PC-9 (cell line): Measurements from ENCODE around the gene WDR18. TPM values are rescaled to one million over a fixed set of nuclear protein-coding genes. Genes with fewer than 3 reads are reported as not detected.
A peak's percentile ranks its signal among the peaks of the same experiment; 100 is the strongest.

ENCODE experiments used
- BruUV-seq: library from RNA; stranded (reverse); fragments of 400-500 nt; replicated peaks from 2 replicates; lab custom pipeline; 2021; lab: Mats Ljungman, UMichigan
- CTCF ChIA-PET: fragments of 300-600 bp; sonication (Branson Sonifier 250); formaldehyde crosslinking; loops from one replicate; lab custom pipeline; 2022; ENCODE audit warnings: antibody characterized with exemption; lab: Charles Lee
- POLR2A ChIA-PET: fragments of 300-600 bp; sonication (Branson Sonifier 250); formaldehyde crosslinking; loops from one replicate; lab custom pipeline; 2022; ENCODE audit warnings: antibody characterized with exemption; ENCODE audit not compliant: unreplicated experiment; lab: Charles Lee
- DNase-seq, 2 experiments: peaks; one replicate each; pipeline versions ENCODE4 v3.0.0 to v3.0.0-alpha.2; 2015 to 2022; ENCODE audit warnings: mixed read lengths in 1 of 2
- H2AFZ ChIP-seq: fragments of 200-600 bp; sonication (generic); 2 replicates; pipeline ENCODE4 v1.8.1; 2017; ENCODE audit warnings: antibody characterized with exemption
- H3F3A ChIP-seq: fragments of 200-600 bp; sonication (generic); 2 replicates; pipeline ENCODE4 v1.8.1; 2017; ENCODE audit warnings: antibody characterized with exemption, mild to moderate bottlenecking, low read depth; ENCODE audit not compliant: insufficient read depth
- H3K27ac ChIP-seq: fragments of 200-600 bp; sonication (generic); 2 replicates; pipeline ENCODE4 v1.6.1; 2016; ENCODE audit warnings: mixed run types
- H3K27me3 ChIP-seq: fragments of 200-600 bp; sonication (generic); 2 replicates; pipeline ENCODE4 v1.6.1; 2016; ENCODE audit warnings: low read depth, mixed run types; ENCODE audit not compliant: insufficient read depth
- H3K36me3 ChIP-seq: fragments of 200-600 bp; sonication (generic); 2 replicates; pipeline ENCODE4 v1.6.1; 2016; ENCODE audit warnings: low read depth, mixed run types
- H3K4me1 ChIP-seq: fragments of 200-600 bp; sonication (generic); replicated peaks from 2 replicates; pipeline ENCODE4 v1.6.1; 2016; ENCODE audit warnings: mixed run types; ENCODE audit not compliant: insufficient read depth
- H3K4me2 ChIP-seq: fragments of 200-600 bp; sonication (generic); 2 replicates; pipeline ENCODE4 v1.6.1; 2017; ENCODE audit warnings: mixed run types
- H3K4me3 ChIP-seq: fragments of 200-600 bp; sonication (generic); 2 replicates; pipeline ENCODE4 v1.6.1; 2016; ENCODE audit warnings: mixed run types
- H3K79me2 ChIP-seq: fragments of 200-600 bp; sonication (generic); 2 replicates; pipeline ENCODE4 v1.6.1; 2017; ENCODE audit warnings: low read depth, mixed run types
- H3K9me2 ChIP-seq: fragments of 200-600 bp; sonication (generic); 2 replicates; pipeline ENCODE4 v1.8.1; 2017; ENCODE audit warnings: mild to moderate bottlenecking; ENCODE audit not compliant: insufficient read depth
- H3K9me3 ChIP-seq: fragments of 200-600 bp; sonication (generic); 2 replicates; pipeline ENCODE4 v1.8.1; 2016; ENCODE audit warnings: low read depth; ENCODE audit not compliant: insufficient read depth
- H4K20me1 ChIP-seq: fragments of 200-600 bp; sonication (generic); 2 replicates; pipeline ENCODE4 v1.8.1; 2017; ENCODE audit not compliant: insufficient read depth
- CTCF ChIP-seq: fragments of 200-600 bp; sonication (generic); conservative IDR thresholded peaks from 2 replicates; pipeline ENCODE4 v1.6.1; 2017; ENCODE audit warnings: mixed run types, antibody characterized with exemption, mild to moderate bottlenecking, moderate library complexity
- EZH2 ChIP-seq: fragments of 200-600 bp; sonication (generic); IDR thresholded peaks from 2 replicates; pipeline ENCODE4 v1.8.0; 2017; ENCODE audit warnings: antibody characterized with exemption, low read depth
- intact Hi-C: fragments of 100-400 bp; cut with micrococcal nuclease; formaldehyde crosslinking; loops from one replicate; pipeline ENCODE4 v1.10.0; 2022; ENCODE audit not compliant: unreplicated experiment
- total RNA-seq: library from RNA; stranded (reverse); gene quantifications from 2 replicates; pipeline ENCODE4 v1.2.3, GENCODE V29; 2021

The WDR18 gene
- total RNA-seq, 1 experiment from 2014 or later, result 61.5 TPM

- no peak overlapping the region for H3K4me3 ChIP-seq
- no peak overlapping the region for H3K27ac ChIP-seq
- H3K4me1 ChIP-seq, result peaks cover 21% of the 10 kb centered on the region
- no peaks in the 10 kb centered on the region for H3K27me3 ChIP-seq
- no peak overlapping the region for H3K4me2 ChIP-seq
- H3K36me3 ChIP-seq, result no peaks in the 10 kb centered on the region
- ChIA-PET POLR2A (no interaction called here), CTCF (interaction anchor here (0.6 kb wide), 1 partner anchor 31 kb away, joined by 4 read pairs; no protein-coding TSS in a partner anchor)
- no peaks in the 10 kb centered on the region; the same call in 1 of the 2 replicates for H4K20me1 ChIP-seq
- 0 out of 2 replicates have a peak, but pooled peaks cover 3% of the 10 kb centered on the region for H3K79me2 ChIP-seq
- no peak overlapping the region for H2AFZ ChIP-seq
- BruUV-seq, result no TSS peak
- TF ChIP-seq CTCF, result no peak
- no peak for TF ChIP-seq EZH2
- H3F3A ChIP-seq, result peaks cover 16% of the 10 kb centered on the region; the same call in 1 of the 2 replicates
- no peaks in the 10 kb centered on the region for H3K9me3 ChIP-seq
- no peak for DNase-seq
- H3K9me2 ChIP-seq, result no peaks in the 10 kb centered on the region
- intact Hi-C loops, result no loop called here
Measured at GRCh38 chr19:950352-951066, 33.6 kb upstream of the WDR18 start.

- H4K20me1 ChIP-seq, result no peaks in the 10 kb centered on the region; the same call in 1 of the 2 replicates
- H3K27me3 ChIP-seq, result no peaks in the 10 kb centered on the region
- POLR2A ChIA-PET, result interaction anchor here (0.7 kb wide), 1 partner anchor 20 kb away, joined by 4 read pairs; no protein-coding TSS in a partner anchor
- H3K9me2 ChIP-seq, result no peaks in the 10 kb centered on the region
- no peaks in the 10 kb centered on the region for H3K9me3 ChIP-seq
- TF ChIP-seq EZH2, result no peak
- no peak for TF ChIP-seq CTCF
- no peak overlapping the region for H3K27ac ChIP-seq
- no TSS peak for BruUV-seq
- peaks cover 38% of the 10 kb centered on the region for H3K4me1 ChIP-seq
- no peak overlapping the region for H3K4me3 ChIP-seq
- intact Hi-C loops, result no loop called here
- H3K4me2 ChIP-seq, result peak overlapping the region; percentile 90
- H3K79me2 ChIP-seq, result 0 out of 2 replicates have a peak, but pooled peaks cover 4% of the 10 kb centered on the region
- DNase-seq, result no peak
- CTCF ChIA-PET, result no interaction called here
- H3F3A ChIP-seq, result peaks cover 28% of the 10 kb centered on the region; the same call in 1 of the 2 replicates
- no peaks in the 10 kb centered on the region for H3K36me3 ChIP-seq
- H2AFZ ChIP-seq, result no peak overlapping the region
Measured at GRCh38 chr19:952049-952679, 32.0 kb upstream of the WDR18 start.

GRCh38 chr19:952680-953444 lies 31.3 kb upstream of the WDR18 start:
- no peaks in the 10 kb centered on the region for H3K9me3 ChIP-seq
- no TSS peak for BruUV-seq
- peaks cover 45% of the 10 kb centered on the region for H3K4me1 ChIP-seq
- H3K79me2 ChIP-seq, result 0 out of 2 replicates have a peak, but pooled peaks cover 4% of the 10 kb centered on the region
- TF ChIP-seq CTCF, result no peak
- no peak for TF ChIP-seq EZH2
- no peak overlapping the region for H3K27ac ChIP-seq
- intact Hi-C loops, result no loop called here
- peak overlapping the region; percentile 49; the same call in 1 of the 2 replicates for H3K4me3 ChIP-seq
- no peaks in the 10 kb centered on the region for H3K9me2 ChIP-seq
- H3F3A ChIP-seq, result peaks cover 28% of the 10 kb centered on the region; the same call in 1 of the 2 replicates
- no peaks in the 10 kb centered on the region for H3K36me3 ChIP-seq
- H3K4me2 ChIP-seq, result peak overlapping the region; percentile 90
- no peaks in the 10 kb centered on the region for H3K27me3 ChIP-seq
- ChIA-PET CTCF (interaction anchor here (0.7 kb wide), 1 partner anchor 371 kb away, joined by 4 read pairs; no protein-coding TSS in a partner anchor), POLR2A (interaction anchor here (0.6 to 0.7 kb wide), 2 partner anchors 20 to 316 kb away, joined by 4 to 7 read pairs; partner anchors contain the start of gene CIRBP)
- H4K20me1 ChIP-seq, result no peaks in the 10 kb centered on the region
- peak; percentile 31 to 51 for DNase-seq
- H2AFZ ChIP-seq, result no peak overlapping the region
